C1 segment of cervical spinal cord (tissue), 14 donors: ENCODE results near the gene SARNP.
A peak's percentile ranks its signal among the peaks of the same experiment; 100 is the strongest.

Experiments
- DNase-seq, 14 donors: peaks; one replicate each; lab custom pipeline; 2025; lab: John Stamatoyannopoulos, UW

The SARNP gene

GRCh38 chr12:55726971-55727370 lies 90.6 kb downstream of the SARNP start:
- DNase-seq, result peak in 1 of 14 donors; percentile 12

GRCh38 chr12:55725556-55725955 lies 92.0 kb downstream of the SARNP start:
- no peak for DNase-seq

DNA sequence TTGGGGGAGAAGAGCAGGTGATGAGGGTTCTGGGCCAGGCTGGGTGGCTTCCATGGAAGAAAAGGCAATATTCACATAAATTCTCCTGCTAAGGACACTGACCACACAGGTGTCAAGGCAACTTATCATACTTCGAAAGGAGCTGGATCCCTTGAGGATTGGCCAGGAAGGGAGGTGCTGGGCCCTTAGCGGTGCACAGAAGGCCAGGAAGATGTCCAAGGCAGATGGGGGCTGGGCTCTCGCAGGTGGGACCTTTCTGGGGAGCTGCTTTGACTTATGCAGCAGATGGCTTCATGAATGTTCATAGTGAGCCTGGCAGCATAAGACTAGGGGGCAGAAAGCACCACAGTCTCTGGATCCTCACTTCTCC lies 92.6 kb downstream of the SARNP start:
- no peak for DNase-seq

DNA sequence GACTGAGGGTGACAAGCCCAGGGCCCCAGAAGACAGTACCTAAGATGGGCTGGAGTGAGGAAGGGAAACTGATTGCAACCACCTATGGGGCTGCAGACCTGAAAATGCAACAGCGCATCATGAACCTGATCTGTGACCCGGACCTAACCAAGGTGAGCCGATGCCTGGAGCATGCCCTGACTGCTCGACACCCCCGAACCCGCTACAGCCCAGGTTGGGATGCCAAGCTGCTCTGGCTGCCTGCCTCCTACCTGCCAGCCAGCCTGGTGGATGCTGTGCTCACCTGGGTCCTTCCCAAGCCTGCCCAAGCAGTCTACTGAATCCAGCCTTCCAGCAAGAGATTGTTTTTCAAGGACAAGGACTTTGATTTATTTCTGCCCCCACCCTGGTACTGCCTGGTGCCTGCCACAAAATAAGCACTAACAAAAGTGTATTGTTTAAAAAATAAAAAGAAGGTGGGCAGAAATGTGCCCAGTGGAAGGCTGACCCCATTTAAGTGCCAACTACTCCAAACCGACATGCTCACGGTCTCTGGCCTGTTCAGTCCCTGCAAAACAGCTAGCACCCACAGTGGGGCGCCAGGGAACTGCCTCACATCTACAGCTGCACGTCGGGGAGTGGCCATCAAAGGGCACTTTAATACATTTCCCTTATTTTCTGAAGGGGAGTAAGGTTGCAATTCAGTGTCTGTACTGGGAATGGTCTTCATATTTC lies 93.1 kb downstream of the SARNP start:
- peak in 10 of 14 donors; percentile 16 to 60 (median 36) for DNase-seq

DNA sequence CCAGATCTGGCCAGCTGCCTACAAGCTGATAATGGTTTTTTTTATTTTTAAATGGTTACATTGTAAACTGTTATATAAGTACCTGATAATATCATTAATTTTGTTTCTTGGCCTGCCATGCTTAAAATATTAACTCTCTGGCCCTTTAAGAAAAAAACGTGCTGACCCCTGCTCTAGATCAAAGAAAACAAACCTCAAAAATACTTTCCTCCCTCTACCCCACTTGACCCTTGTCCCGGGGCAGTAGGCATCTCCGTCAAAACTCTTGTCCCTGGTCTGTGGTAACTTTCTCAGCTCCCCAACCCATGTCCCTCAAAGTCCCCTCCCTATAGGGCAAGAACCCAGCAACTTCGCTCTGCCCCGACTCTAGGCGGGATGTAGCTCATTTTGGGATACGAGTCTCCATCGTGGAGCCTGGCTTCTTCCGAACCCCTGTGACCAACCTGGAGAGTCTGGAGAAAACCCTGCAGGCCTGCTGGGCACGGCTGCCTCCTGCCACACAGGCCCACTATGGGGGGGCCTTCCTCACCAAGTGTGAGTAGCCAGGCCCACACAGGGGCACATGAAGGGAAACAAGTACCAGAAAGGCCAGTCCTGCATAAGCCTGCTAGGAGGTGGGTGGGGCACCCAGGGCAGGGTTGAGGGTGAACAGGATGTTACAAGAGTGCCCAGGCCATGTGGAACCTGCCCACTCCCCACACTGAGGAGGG lies 93.9 kb downstream of the SARNP start:
- no peak for DNase-seq

GRCh38 chr12:55722948-55723347 lies 94.6 kb downstream of the SARNP start:
- DNase-seq, result no peak

DNA sequence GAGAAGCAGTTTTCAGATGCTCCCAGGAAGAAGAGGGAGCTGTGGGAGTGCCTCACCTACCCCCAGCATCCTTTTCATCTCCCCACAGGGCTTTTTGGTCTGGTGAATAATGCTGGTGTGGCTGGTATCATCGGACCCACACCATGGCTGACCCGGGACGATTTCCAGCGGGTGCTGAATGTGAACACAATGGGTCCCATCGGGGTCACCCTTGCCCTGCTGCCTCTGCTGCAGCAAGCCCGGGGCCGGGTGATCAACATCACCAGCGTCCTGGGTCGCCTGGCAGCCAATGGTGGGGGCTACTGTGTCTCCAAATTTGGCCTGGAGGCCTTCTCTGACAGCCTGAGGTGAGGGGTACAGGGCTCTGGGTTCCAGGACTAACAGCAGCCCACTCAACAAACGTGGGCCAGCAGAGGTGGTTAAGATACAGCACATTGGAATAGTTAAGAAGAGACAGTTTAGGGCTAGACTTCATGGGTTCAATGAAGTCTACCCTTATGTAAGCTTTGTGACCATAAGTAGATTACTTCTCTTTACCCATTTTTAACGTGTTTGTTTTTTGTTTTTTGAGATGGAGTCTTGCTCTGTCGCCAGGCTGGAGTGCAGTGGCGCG lies 95.8 kb downstream of the SARNP start:
- DNase-seq, result no peak

DNA sequence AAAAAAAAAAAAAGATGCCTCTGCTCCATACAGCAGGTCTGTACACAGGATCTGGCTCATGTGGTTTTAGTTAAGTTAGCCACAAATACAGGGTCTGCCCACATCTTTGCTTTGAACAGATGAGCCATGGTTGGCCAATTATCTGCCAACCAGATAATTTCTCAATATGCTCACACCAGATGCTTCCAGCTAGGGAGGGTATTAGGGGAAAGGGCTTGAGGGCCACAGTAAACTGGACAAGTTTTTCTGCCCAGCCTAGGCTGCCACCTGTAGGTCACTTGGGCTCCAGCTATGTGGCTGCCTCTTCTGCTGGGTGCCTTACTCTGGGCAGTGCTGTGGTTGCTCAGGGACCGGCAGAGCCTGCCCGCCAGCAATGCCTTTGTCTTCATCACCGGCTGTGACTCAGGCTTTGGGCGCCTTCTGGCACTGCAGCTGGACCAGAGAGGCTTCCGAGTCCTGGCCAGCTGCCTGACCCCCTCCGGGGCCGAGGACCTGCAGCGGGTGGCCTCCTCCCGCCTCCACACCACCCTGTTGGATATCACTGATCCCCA lies 96.6 kb downstream of the SARNP start:
- peak in 10 of 14 donors; percentile 35 to 88 (median 61) for DNase-seq

DNA sequence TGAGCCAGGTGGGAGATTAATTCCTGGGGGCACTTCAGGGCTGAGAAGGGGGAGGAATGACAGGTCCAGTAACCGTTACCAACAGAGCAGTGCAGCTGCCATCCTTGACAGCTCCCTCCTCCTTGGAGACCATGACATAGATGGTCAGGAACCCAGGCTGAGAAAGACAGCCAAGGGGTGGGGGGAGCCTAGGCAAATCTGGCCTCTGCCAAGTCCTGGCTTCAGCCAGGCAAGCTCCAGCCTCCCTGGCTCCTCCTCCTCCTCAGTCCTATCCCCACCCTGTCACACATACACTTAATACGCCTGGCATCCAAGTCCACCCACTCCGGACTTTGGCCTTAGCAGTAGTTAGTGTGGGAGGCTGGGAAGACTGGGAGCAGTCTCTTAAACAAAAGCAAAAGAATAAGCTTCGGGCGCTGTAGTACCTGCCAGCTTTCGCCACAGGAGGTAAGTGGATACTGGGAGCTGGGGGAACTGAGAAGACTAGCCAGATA lies 97.4 kb downstream of the SARNP start, which contains the start of gene RDH5:
Gene RDH5, plus strand, starts transcription at position 323 of the 494 bp plus-strand sequence. CDS start 792 bp downstream, outside the sequence.
- DNase-seq, result peak in 8 of 14 donors; percentile 26 to 72 (median 40)

- no peak for DNase-seq
Measured at GRCh38 chr12:55719371-55719770, 98.2 kb downstream of the SARNP start.

GRCh38 chr12:55718624-55719275 lies 98.8 kb downstream of the SARNP start:
- DNase-seq, result no peak

DNA sequence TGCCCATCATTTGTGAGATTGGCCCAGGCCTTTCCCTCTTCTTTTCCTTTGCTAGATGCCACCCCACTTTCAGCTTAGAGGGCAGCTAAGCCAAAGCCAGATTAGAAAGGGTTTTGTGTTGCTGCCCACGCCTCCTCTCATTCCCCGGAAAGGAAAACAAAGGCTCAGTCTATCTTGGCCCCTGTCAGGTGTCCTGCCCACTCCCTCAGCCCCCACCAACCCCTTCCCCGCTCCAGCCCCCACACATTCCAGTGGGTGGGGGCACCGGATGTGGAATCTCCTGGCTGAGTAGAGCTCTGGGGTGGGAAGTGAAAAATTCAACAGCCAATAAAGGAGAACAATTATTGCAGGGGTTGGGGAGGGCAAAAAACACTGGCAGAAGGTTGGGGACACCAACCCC lies 99.5 kb downstream of the SARNP start:
- DNase-seq, result no peak

GRCh38 chr12:55717011-55718007 lies 100.2 kb downstream of the SARNP start:
- peak in 1 of 14 donors; percentile 21 for DNase-seq

DNA sequence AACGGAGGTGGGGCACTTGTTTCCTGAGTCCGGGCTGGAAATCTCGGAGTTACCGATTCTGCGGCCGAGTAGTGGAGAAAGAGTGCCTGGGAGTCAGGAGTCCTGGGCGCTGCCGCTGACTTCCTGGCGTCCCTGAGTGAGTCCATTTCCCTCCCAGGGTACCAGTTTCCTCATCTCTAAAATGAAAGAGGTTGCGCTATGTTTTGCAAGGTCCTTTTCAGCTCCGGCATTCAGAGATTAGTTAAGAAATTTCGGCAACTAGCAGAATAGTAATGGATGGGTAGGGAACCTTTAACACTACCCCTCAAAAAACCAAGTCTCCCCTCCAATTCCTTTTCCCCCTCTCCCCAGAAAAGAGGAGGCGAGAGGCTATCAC lies 101.0 kb downstream of the SARNP start:
- DNase-seq, result no peak

DNA sequence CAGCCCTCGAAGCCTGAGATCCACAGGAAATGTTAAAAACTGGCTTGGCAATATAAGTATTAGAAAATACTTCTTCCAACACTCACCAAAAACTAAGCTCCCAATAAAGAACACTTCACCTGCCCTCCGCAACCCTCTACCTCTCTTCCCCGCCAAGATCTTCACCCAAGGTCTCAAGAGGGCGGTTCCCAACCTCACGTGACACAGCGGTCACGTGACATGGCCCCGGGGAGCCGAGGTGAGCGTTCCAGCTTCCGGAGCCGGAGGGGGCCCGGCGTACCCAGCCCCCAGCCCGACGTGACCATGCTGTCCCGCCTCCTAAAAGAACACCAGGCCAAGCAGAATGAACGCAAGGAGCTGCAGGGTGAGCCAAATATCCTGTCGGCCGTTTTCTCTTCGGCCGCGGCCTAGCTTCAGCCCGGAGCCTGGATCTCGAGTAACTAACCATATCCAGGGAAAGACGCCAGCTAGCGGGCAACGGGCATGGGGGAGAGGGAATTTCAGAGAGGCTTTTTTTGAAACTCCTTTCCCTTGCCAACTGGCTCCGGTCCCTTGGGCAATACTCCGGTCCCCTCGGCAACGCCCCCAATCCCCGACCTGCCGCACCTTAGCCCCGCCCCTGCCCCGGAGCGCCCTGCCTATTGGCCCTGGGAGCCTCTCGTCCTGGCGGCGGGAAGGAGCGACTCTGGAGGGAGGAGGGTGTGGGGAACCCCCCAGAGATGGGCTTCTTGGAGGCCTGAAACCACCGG lies 101.5 kb downstream of the SARNP start, which contains the start of gene BLOC1S1:
Gene BLOC1S1, plus strand, starts transcription at position 214 of the 749 bp plus-strand sequence. Its CDS starts 6 bp downstream, at position 220.
- peak; percentile 44 to 91 (median 84) for DNase-seq

DNA sequence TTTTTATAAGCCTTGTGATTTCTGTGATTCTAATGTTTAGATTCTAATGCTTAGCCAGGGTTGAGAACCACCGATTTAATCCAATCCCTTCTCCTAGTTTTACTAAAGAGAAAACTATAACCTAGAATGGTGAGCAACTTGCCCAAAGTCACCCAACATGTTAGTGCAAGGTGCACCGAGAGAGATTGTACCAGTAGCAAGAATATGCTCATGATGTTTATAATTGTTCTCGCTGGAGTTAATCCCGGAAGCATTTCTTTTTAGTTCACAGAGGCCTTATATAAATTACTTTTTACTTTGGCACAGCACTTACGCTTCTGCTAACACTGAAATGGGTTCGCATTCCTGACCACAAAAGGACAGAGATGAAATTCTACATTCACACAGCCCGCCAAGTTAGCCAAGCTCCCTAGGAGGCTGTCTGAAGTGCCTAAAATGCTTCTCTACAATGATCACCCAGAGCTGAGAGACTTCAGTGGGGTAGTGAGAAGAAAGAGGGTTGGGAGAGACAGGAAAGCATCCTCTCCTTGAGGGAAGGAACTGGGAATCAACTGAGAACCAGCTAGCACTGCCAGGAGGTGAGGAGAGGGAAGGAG lies 102.3 kb downstream of the SARNP start:
- DNase-seq, result no peak

DNA sequence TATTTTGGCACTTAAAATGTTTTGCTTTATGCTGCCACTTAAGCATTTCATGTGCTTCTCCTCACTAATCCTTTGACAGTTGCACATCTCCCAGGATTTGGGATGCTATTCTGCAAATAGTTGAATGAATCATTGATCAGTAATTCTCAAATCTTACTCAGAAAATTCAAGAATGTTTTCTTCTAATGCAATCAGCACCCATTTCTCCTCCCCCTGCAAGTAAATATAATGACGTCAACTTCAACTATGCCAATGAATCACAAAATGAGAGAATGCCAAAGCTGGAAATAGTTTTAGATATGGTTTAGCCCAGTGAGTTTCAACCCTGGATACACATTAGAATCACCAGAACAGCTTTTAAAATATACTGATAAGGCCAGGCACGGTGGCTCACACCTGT lies 103.8 kb downstream of the SARNP start:
- no peak for DNase-seq

- no peak for DNase-seq
Measured at GRCh38 chr12:55712700-55713415, 104.7 kb downstream of the SARNP start.
